DMS79 (cell line): Measurements from ENCODE around the gene ERC2.

Source experiments
- DNase-seq: peaks from one replicate; lab custom pipeline; 2025; lab: John Stamatoyannopoulos, UW

Gene ERC2

DNA sequence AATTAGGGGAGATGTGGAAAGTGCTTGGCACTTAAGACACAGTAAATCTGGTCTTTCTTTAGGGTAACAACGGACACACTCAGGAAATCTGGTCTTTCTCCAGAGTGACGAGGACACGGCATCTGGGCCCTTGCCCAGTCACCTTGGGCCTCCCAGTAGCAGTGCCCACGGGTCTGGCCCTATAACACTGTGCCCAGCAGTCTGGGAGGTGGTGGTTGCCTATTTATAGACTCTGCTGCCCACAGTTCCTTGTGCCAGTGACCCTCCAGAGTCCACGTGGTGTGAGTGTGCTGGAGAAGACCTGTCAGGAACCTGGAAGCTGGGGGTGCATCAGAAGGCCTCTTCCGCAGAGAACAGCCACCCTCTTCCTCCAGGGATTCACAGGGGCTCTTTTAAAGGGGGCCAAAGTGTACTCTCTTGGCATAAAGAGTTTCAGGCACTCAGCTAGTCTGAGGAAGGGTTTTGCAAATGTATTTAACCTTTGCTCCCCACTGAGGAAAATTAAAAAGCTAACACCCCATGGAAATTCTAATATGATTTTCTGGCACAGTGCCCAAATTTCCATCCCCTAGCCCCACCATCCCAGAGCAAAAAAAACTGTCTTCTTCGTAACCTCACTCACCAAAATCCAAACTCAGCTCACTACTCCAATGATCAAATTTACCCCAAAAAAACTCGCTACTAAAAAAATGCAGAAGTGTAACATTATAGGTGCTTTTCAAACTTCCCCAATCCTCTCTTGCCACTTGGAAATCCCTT is 996.6 kb downstream of the ERC2 start:
- DNase-seq = no peak

DNA sequence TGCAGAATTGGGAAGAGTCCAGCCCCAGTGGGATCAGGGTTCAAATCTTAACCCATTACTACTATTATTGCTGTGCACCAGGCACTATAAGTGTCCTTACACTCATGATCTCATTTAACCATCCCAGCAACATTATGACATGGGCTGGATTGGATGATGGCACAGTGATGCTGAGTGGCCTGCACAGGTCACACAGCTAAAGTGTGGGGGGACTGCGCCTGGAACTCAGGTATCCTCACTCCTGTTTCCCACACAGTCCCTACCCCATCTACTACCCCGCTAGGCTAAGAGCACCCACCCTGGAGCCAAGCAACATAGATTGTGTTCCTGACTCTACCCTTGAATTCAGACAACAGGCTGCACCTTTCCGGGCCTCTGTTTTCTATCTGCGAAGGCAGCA is 997.2 kb downstream of the ERC2 start:
- no peak for DNase-seq

DNA sequence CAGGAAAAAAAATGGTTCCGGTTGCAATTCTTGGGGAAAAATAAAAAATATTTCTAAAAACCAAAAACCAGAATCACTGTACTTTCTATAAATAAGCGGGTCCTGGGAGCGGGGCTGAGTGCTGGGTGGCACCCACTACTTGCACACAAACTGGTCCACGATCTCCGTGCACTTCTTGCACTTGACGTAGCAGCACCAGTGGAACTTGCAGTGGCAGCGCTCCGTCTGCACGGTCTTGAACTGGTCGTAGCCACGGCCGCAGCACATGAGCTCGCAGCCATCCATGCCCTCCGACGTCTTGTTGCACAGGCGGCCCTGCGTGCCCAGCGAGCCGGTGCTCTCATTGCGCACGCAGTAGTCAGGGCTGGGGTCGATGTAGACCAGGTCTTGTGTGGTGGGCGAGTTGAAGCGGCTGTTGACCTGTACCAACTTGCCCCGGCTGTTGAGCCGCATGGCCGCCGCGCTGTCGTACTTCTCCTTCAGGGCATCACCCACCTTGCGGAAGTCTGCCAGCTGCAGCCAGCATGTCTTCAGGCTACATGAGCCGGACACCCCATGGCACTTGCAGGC is 998.2 kb downstream of the ERC2 start:
- no peak for DNase-seq

DNA sequence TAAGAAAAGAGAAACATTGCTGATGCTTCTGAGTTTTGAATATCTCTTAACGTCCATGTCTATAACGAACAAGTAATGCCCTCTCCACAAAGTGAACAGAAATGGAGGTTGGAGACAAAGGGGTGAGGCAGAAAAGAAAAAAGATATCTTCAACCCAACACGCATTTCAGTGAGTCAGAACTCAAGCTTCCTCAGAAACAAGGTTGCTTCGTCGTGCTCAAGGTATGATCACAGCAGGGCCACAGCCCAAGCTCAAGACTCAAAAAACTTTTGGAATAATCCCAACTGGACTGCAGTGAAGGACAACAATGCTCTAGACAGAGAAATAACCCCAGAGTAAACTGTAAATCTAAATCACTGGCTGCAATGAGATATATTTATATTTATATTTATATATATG is 1000.0 kb downstream of the ERC2 start:
- DNase-seq = no peak

GRCh38 chr3:55467099-55467498 is 1001.2 kb downstream of the ERC2 start:
- DNase-seq = no peak

GRCh38 chr3:55466526-55466925 is 1001.7 kb downstream of the ERC2 start:
- DNase-seq = no peak

- DNase-seq = no peak
Measured at GRCh38 chr3:55461896-55462295, 1006.4 kb downstream of the ERC2 start.

- no peak for DNase-seq
Measured at GRCh38 chr3:55459838-55460237, 1008.4 kb downstream of the ERC2 start.
